HG02852 (cell line): ENCODE data around the gene RHOXF2B.
"Not testable (repeated sequence)": the region's sequence is repeated elsewhere in the genome, so short reads cannot be mapped to it uniquely, and the experiment has no call there.

ENCODE experiments used
- ATAC-seq: cut with Tn5 transposase; IDR thresholded peaks from one replicate; pipeline ENCODE4 v1.9.1; 2021; ENCODE audit warnings: mild to moderate bottlenecking, moderate library complexity; ENCODE audit not compliant: unreplicated experiment

Gene RHOXF2B

DNA sequence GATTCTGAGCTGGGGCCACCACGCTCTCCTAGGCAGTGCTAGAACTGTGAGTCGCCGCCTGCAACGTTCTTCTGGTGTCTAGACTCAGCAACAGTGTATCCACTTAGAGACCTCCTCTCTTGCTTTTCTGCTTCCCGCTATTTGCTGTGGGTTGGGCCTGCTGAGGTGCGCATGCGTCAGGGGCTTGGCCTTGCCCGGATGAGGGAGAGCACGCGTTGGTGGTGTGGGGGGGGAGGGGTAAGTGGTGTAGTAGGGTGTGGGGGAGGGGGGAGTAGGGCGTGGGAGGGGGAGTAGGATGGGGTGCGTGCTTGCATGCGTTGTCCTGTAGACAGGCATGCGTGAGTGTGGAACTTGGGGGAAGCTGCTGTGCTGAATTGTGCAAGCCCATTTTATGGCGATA, at the start of gene RHOXF2B:
TSS of gene RHOXF2B (minus strand) at position 101 of the 400 bp plus-strand sequence. CDS start 138 bp downstream, outside the sequence.
- not testable (repeated sequence) for ATAC-seq

DNA sequence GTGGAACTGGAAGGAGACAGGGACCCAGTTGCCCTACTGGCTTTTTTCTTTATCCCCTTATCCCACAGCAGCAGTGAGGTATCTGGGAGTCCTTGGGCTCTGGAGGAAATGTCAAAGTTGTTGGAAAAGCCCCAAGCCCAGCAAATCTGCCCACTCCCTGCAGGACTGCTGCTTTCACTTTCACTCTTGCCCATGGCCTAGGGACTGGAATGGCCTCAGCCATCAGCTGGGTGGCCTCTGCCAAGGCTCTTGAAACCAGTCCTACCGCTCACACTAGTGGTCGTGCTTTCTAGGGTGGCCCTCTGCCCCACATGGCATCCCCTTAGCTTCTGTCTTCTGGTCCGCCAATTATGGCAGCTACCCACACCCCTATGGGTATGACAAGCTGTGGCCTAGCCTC, 48.0 kb upstream of the RHOXF2B start:
- ATAC-seq = no peak

DNA sequence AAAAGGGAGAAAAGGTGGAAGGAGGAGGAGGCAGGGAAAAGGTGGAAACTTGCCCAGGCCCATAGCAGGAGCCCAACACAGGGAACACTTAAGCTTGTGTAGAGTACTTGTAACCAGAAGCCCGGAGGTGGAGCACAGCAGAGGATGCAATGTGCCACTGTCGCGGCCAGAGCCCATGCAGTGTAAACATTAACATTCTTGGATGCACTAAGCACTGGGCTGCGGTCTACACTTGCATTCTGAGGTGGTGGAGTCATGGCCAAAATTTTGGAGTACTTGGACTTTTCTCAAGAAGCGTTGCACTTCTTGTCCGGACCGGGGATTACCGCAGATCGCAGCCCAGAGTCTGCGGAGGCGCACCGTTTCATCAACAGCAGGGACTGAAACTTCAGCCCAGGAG, 42.7 kb upstream of the RHOXF2B start:
- no peak for ATAC-seq

DNA sequence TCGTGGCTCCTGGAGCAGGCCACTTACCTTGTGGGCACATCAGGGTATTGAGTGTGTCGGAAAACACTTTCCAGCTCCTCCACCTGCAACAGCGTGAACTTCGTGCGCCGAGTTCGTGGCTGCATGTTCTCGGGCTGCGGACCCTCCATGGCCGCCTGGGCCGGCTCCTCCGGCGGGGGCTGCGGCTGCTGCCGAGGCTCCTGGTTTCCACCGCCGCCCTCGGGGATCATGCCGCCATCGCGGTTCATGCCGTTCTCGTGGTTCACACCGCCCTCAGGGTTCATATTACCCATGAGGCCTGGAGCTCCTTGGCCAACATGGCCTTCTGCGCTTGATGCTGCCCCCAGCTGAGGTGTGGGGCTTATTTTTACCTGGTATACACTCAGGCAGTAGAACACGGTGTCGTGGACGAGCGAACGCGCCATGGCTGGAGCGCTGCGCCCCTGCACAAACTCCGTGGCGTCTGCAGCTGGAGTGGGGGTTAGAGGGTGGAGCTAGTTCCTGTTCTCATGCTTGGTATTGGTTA, 38.0 kb upstream of the RHOXF2B start, which contains the start of gene RHOXF1:
TSS of gene RHOXF1 (minus strand) at position 476 of the 526 bp plus-strand sequence. CDS start at position 425, 51 bp downstream.
- ATAC-seq = no peak

DNA sequence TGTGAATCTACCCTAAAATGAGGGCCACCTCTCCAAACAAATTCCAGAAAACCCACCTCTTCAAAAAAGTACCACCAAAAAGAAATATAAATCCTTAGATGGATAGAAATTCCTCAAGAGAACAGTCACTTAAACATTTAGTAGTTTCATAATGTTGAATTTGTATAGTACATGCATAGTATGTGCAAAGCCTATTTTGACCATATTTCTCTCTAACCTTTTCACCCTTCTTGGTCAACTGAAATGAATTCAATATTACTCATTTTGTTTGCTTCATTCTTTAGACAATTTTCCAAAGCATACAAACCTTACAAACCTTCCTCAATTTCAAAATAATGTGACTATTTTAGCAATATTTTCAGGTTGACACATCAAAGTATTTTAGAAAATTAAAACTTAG, 34.1 kb upstream of the RHOXF2B start:
- no peak for ATAC-seq

DNA sequence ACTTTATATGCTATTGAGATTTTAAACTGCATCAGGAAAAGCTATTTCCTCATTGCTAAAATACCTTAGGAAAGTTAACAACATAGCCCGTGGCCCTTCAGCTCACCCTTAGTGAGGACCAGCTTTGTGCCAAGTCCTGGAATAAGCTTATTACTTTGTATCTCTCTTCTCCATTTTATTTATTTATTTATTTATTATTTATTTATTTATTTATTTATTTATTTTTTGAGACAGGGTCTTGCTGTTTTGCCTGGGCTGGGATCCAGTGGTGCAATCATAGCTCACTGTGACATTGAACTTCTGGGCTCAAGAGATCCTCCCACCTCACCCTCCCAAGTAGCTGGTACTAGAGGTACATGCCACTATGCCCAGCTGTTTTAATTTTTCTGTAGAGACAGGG, 31.9 kb upstream of the RHOXF2B start:
- ATAC-seq = no peak

DNA sequence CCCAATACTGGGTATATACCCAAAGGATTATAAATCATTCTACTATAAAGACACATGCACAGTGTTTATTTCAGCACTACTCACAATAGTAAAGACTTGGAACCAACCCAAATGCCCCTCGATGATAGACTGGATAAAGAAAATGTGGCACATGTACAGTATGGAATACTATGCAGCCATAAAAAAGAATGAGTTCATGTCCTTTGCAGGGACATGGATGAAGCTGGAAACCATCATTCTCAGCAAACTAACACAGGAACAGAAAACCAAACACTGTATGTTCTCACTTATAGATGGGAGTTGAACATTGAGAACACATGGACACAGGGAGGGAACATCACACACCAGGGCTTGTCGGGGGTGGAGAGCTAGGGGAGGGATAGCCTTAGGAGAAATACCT, 27.2 kb upstream of the RHOXF2B start:
- ATAC-seq = not testable (repeated sequence)

DNA sequence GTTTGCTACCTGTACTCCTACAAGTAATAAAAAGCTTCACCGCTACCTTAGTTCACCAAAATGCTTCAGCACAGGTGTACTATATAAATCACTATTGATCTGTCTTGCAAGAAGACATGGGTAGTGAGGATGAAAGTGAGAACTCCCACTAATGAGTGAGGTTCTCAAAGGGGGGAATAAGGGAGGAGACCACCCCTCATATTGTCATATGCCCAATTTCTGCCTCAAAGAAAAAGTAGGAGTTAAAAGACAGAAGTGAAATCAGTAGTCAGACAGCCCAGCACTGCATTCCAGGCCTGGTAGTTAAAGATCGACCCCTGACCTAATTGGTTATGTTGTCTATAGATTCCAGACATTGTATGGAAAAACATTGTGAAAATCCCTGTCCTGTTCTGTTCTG, 23.6 kb upstream of the RHOXF2B start:
- ATAC-seq = not testable (repeated sequence)

DNA sequence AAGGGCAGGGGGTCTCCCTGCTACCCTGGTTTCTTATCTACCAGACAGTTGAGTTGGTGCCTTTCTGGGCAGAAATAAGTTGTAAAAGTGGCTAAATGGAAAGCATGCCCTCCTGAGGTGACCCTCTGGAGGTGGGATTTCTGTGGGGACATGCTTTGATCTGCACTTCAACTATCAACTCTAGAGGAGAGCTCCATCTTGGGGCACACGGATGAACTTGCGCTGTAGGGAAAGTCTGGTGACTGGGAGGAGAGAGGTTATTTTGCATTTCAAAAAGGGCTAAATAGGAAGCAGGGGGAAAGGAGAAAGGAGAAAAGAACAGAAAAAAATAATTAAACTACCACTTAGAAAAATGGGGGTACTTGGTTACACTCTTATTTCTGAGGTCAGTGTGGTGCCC, 12.7 kb upstream of the RHOXF2B start:
- no peak for ATAC-seq

DNA sequence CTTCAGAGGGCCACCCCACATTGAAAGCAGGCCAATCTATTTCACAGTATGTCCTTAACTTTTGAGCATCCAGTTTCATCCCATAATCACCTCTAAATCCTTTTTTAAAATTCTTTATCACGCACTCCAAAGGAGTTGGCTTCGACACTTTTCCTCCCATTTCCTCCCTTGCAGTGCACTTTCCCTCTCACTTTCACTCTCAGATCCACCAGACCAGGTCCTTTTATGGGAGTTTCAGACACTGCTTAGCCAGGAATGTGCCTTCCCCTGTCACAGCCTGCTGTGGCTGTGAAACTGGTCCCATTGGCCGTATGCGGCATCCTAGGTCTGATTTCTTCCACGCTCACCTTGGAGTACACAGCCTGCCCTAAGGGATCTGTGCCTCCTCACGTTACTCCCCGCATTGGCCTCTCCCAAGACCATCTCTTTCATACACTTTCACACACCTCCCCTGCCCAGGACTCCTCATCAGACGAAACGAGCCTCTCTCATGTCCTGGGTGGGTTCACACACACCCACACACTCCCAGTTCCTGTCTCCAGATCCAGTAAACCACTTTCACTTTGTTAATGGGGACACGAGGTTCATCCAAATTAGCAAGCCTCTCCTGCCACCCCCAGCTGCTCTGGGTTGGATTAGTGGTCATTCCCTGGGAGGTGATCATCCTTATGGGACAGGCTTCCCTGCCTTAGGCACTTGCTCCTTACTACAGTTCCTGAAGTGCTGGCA, 10.0 kb upstream of the RHOXF2B start:
- no peak for ATAC-seq

DNA sequence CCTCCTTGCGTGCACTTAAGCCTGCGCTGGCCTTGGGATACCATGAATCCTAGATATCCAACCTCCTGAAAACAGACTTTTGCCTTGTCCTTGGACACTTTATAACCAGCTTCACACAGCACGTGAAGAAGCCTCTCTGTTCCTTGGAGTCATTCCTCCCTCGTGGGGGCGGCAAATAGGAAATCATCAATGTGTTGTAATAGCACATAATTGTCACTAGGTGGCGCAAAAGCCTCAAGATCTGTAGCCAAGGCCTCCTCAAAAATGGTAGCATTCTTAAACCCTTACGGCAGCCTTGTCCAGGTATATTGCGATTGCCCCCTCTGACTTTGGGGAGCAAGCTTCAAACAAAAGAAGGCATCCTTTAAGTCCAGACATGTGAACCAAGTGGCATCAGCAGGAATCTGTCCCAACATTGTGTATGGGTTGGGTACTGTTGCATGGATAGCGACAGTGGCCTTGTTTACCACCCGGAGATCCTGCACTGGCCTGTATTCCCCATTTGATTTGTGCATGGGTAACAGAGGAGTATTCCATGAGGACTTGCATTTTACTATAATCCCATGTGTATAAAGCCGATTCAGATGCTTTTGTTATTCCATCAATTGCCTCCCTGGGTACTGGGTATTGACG, 8.2 kb upstream of the RHOXF2B start:
- not testable (repeated sequence) for ATAC-seq

DNA sequence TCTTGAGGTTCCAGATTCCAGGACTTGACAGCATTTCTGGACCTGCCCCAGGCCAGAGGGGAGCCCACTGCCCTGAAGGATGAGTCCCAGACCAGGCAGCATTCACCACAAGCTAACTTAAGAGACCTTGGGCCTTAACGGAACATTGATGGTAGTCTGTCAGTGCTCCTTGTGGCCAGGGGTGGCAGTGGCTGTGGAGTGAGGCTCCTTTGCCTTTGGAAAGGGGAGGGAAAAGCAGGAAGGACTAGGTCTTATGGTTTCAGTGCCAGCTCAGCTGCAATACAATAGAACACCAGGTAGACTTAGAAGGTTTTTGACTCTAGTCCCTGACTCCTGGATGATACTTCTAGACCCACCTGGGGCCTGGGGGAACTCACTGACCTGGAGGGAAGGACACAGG, 11.3 kb downstream of the RHOXF2B start:
- ATAC-seq = not testable (repeated sequence)

DNA sequence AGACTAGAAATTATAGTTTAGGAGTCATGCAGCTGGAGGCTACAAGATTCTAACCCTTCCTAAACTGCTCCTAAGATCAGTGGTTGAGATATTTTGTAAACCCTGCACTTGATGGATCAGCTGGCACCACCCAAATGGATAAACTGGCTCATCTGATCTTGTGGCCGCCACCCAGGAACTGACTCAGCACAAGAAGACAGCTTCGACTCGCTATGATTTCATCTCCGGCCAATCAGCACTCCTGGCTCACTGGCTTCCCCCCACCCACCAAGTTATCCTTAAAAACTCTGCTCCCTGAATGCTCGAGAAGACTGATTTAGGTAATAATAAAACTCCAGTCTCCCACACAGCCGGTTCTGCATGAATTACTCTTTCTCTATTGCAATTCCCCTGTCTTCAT, 34.8 kb downstream of the RHOXF2B start:
- not testable (repeated sequence) for ATAC-seq

DNA sequence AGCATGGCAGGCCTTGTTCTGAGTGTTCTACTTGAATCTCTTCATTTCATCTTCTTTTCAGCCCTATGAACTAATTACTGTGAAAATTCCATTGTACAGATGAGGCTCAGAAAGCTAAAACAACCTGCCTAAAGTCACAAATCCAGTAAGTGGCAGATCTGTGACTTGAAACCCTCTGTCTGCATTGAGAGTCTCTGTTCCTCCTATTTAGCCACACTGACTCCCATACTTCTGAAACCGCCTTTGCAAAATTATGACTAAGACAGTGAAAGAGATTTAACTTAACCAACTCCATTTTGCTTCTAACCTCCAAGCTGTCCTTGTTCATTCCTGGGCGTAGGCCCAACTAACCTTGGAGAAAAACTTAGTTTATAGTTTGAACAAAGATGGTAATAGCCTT, 35.2 kb downstream of the RHOXF2B start:
- ATAC-seq = peak; percentile 94

DNA sequence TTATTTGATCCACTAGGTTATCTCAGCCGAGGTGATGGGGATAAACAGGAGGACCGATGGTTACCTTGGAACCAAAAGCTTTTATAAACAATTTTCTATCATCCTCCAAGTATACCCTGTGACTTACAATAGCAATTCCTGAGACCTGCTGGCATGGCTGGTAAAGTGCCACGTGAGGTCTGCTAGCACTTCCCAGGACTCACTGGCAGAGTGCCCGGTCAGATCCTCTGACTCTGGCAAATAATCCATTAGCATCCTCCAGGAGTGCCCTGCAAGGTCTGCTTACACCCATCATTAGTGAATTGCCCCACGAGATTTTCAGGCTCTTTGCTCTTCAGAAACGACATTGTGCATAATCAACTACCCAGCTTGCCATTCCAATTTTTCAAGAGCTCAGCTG, 37.3 kb downstream of the RHOXF2B start:
- ATAC-seq = not testable (repeated sequence)

DNA sequence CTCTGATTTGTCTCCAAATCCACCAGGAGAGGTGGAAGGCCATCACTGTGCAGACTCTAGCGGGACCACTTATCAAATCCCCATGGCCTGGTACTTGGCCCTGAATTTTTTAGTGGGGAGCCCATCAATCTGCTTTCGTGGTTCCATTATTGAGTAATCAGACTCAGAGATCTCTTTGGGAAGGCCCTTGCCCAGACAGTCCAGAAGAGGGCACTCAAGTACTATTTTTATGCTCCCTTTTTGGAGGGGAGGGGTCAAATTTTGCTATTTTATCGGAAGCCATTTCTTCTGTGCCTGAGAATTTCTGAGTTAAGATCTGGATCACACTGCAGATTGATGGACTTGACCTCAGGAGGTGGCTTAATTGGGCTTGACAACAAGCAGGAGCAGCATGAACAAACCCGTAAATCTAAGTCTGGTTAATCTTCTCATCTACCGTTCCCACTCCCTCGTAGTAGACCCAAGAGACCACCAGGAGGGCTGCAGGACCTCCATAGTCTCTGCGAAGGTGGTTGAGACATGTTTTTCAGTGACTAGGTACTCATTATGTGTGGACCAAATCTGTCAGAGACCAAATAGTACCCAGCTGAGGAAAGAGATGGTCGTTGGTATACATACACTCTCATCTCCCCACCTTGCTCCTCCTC, 38.3 kb downstream of the RHOXF2B start:
- ATAC-seq = not testable (repeated sequence)

DNA sequence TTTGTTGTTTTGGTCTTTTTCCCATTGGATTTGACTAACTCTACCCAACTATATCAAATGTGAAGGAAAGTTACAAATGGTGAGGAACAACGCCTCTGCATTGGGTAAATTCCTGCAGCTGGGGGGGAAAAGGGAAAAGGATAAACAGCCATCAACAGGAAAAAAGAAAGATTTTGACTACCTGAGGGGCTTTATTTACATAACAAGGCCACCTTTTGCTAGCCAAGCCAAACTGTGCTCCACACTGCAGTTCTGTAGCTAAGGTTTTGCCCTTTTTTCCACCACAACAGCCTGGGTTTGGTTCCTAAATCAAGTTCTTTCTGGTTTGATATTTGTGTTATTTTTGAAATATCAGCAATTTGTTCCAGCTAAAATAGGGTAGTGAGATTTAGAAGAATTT, 40.8 kb downstream of the RHOXF2B start:
- ATAC-seq = no peak

DNA sequence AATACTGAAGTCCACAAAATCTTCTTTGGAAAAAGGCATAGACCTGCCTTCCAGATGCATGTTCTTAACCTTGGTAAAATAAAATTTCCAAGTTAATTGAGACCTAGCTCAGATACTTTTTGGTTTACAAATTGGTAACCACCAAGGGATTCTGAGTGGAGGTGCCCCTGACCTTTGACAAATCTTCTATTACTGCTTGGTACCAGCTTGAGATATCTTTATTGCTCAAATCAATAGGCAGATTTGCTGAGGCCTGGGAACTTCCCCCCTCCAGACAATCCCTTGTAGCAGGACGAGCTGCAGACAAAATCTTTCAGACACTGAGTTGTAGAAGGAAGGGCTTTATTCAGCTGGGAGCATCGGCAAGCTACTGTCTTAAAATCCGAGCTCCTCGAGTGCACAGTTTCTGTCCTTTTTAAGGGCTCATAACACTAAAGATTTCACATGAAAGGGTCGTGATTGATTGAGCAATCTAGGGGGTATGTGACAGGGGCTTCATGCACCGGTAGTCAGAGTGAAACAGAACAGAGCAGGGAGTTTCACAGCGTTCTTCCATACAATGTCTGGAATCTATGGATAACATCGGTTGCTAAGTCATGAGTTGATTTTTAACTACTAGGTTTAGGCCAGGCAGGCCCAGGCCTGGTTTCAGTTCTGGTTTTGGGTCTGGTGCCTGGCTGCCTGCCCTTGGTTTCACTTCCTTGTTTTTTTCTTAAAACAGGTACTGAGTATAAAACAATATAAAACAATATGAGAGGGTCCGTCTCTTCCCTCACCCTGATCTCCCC, 41.8 kb downstream of the RHOXF2B start:
- peak; percentile 88 for ATAC-seq

DNA sequence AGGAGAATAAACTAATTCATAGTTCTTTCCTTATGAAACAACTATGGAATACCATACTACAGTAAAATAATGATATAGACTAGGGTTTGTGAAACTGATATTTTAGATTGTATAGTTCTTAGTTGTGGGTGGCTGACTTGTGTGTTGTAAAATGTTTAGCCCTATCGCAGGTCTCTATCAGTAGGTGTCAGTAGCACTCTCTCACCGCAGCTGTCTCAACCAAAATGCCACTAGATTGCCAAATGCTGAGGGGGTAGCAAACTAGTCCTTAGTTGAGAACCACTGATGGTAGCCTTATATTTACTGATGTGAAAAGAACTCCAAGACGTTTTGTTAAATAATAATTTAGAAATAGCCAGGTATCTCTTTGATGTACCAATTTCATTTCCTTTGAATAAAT, 48.1 kb downstream of the RHOXF2B start:
- no peak for ATAC-seq

DNA sequence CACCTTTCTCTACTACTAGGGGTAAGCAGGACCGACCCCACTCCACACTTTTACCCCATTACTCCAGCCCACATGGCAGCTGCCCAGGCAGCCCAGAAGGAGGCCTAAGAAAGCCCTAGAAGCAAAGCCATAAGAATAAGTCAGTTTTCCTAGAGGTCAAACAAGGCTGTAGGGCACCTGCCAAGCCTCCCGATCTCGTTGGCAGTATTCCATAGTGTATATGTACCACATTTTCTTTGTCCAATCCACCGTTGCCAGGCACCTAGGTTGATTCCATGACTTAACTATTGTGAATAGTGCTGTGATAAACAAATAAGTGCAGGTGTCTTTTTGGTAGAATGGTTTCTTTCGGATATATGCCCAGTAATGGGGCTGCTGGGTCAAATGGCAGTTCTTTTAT, 54.2 kb downstream of the RHOXF2B start:
- ATAC-seq = no peak

DNA sequence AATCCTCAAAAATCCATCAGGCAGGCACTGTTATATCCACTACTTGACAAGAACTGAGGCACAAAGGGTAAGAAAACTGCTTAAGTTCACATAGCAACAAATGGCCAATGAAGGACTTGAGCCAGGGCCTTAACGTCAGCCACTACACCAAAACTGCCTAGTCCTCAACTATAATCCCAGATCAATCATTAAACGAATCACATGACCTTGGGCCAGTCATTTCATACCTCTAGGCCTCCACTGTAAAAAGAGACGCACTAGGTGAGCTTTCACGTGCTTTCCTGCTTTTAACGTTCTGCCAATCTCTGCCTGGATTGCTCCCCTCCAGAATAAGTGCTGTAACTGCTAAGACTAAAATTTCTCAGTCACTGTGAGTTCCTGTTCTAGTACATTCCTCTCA, 54.7 kb downstream of the RHOXF2B start:
- no peak for ATAC-seq
